H1 (cell line): ENCODE results near the gene KLF2. TPM values are rescaled to one million over a fixed set of nuclear protein-coding genes. Genes with fewer than 3 reads are reported as not detected.

ENCODE experiments used
- CTCF ChIA-PET: fragments of 300-600 bp; sonication (Branson Sonifier 250); formaldehyde crosslinking; loops from one replicate; lab custom pipeline; 2021; ENCODE audit not compliant: partially characterized antibody; lab: Charles Lee
- POLR2A ChIA-PET: fragments of 300-600 bp; sonication (Branson Sonifier 250); formaldehyde crosslinking; loops from one replicate; lab custom pipeline; 2021; ENCODE audit warnings: inconsistent platforms; ENCODE audit not compliant: partially characterized antibody; lab: Charles Lee
- DNase-seq, 2 experiments: peaks; one replicate each; pipeline versions ENCODE4 v3.0.0 to v3.0.0-alpha.2; 2010 to 2022; ENCODE audit warnings: low spot score in 2 of 2, low read depth in 1 of 2, mixed read lengths in 1 of 2
- FAIRE-seq: peaks from 2 replicates; lab custom pipeline; 2011; peaks lifted over from hg19 to GRCh38; lab: Jason Lieb, UNC
- H2AFZ ChIP-seq: 2 replicates; pipeline ENCODE4 v1.8.1; 2012; ENCODE audit warnings: low read length, inconsistent platforms
- H2AK5ac ChIP-seq: 2 replicates; pipeline ENCODE4 v1.6.1; 2013; ENCODE audit warnings: low read depth, low read length
- H2BK120ac ChIP-seq: replicated peaks from 2 replicates; pipeline ENCODE3; 2013; ENCODE audit warnings: low read depth, low read length, inconsistent platforms
- H2BK12ac ChIP-seq: 2 replicates; pipeline ENCODE4 v1.6.1; 2013; ENCODE audit warnings: low read depth, low read length
- H2BK15ac ChIP-seq: 2 replicates; pipeline ENCODE4 v1.6.1; 2013; ENCODE audit warnings: low read length
- H2BK20ac ChIP-seq: 2 replicates; pipeline ENCODE4 v1.6.1; 2013; ENCODE audit warnings: low read length
- H2BK5ac ChIP-seq: 2 replicates; pipeline ENCODE4 v1.6.1; 2013; ENCODE audit warnings: low read depth, low read length
- H3K14ac ChIP-seq: 2 replicates; pipeline ENCODE4 v1.6.1; 2013; ENCODE audit warnings: inconsistent platforms; ENCODE audit not compliant: insufficient read length
- H3K18ac ChIP-seq: 2 replicates; pipeline ENCODE4 v1.6.1; 2013; ENCODE audit warnings: low read length; ENCODE audit errors: extremely low read depth
- H3K23ac ChIP-seq: 2 replicates; pipeline ENCODE4 v1.6.1; 2013; ENCODE audit warnings: inconsistent platforms; ENCODE audit not compliant: insufficient read length
- H3K23me2 ChIP-seq: 2 replicates; pipeline ENCODE4 v1.6.1; 2013; ENCODE audit warnings: low read depth, low read length
- H3K27ac ChIP-seq: 2 replicates; pipeline ENCODE4 v1.6.1; 2011; ENCODE audit warnings: low read depth, low read length, inconsistent platforms
- H3K27me3 ChIP-seq, 4 experiments: replicated peaks in 1 of 4; 1 replicate in 1 of 4; 2 replicates in 3 of 4; pipeline versions ENCODE4 v1.6.1 to v1.8.1; 2011 to 2013; ENCODE audit warnings: low read length in 3 of 4, mild to moderate bottlenecking in 3 of 4, inconsistent platforms in 2 of 4, mixed read lengths in 2 of 4, moderate library complexity in 1 of 4; ENCODE audit not compliant: control insufficient read depth in 3 of 4, insufficient read depth in 3 of 4; ENCODE audit errors: extremely low read depth in 1 of 4
- H3K36me3 ChIP-seq, 4 experiments: 2 replicates each; pipeline versions ENCODE4 v1.6.1 to v1.8.1; 2011 to 2013; ENCODE audit warnings: mild to moderate bottlenecking in 4 of 4, low read length in 3 of 4, moderate library complexity in 2 of 4, control low read depth in 1 of 4, inconsistent platforms in 1 of 4; ENCODE audit not compliant: insufficient read depth in 4 of 4, control insufficient read depth in 2 of 4
- H3K4ac ChIP-seq: replicated peaks from 2 replicates; pipeline ENCODE3; 2013; ENCODE audit warnings: low read length, low read depth, mixed read lengths, inconsistent platforms; ENCODE audit not compliant: insufficient read length
- H3K4me1 ChIP-seq, 4 experiments: replicated peaks in 1 of 4; 1 replicate in 1 of 4; 2 replicates in 3 of 4; pipeline versions ENCODE4 v1.6.1 to v1.8.1; 2011 to 2013; ENCODE audit warnings: low read length in 3 of 4, inconsistent platforms in 2 of 4, mixed read lengths in 1 of 4; ENCODE audit not compliant: insufficient read depth in 4 of 4, control insufficient read depth in 3 of 4
- H3K4me2 ChIP-seq, 2 experiments: 2 replicates each; pipeline versions ENCODE4 v1.6.1 to v1.8.1; 2011 to 2013; ENCODE audit warnings: low read depth in 2 of 2, low read length in 2 of 2, control low read depth in 1 of 2, inconsistent platforms in 1 of 2, mild to moderate bottlenecking in 1 of 2; ENCODE audit not compliant: insufficient read depth in 1 of 2
- H3K4me3 ChIP-seq, 4 experiments: fragments of 200-600, 300-600 bp in 1 of 4; sonication (generic), shearing (Covaris generic), sonication (Bioruptor Twin) in 1 of 4; 2 replicates each; pipeline versions ENCODE4 v1.5.1 to v1.8.1; 2011 to 2016; ENCODE audit warnings: low read length in 4 of 4, low read depth in 3 of 4, control low read depth in 2 of 4, inconsistent platforms in 2 of 4, mild to moderate bottlenecking in 2 of 4, mixed read lengths in 1 of 4, moderate library complexity in 1 of 4; ENCODE audit not compliant: insufficient read depth in 2 of 4; ENCODE audit errors: extremely low read depth in 1 of 4
- H3K56ac ChIP-seq: replicated peaks from 2 replicates; pipeline ENCODE3; 2013; ENCODE audit warnings: low read depth, mild to moderate bottlenecking, mixed read lengths, low read length, inconsistent platforms; ENCODE audit not compliant: insufficient read length
- H3K79me1 ChIP-seq: 2 replicates; pipeline ENCODE4 v1.6.1; 2013; ENCODE audit warnings: low read depth, low read length, control low read depth
- H3K79me2 ChIP-seq, 2 experiments: 2 replicates each; pipeline versions ENCODE4 v1.6.1 to v1.8.1; 2012 to 2013; ENCODE audit warnings: low read length in 2 of 2, mild to moderate bottlenecking in 2 of 2, inconsistent platforms in 1 of 2; ENCODE audit not compliant: insufficient read depth in 2 of 2, control insufficient read depth in 1 of 2
- H3K9ac ChIP-seq, 4 experiments: replicated peaks in 1 of 4; 1 replicate in 1 of 4; 2 replicates in 3 of 4; pipeline versions ENCODE4 v1.6.1 to v1.8.1; 2011 to 2013; ENCODE audit warnings: low read depth in 3 of 4, low read length in 3 of 4, control low read depth in 2 of 4, mild to moderate bottlenecking in 2 of 4, moderate library complexity in 2 of 4, inconsistent platforms in 1 of 4; ENCODE audit errors: extremely low read depth in 1 of 4
- H3K9me3 ChIP-seq, 2 experiments: 2 replicates each; pipeline versions ENCODE4 v1.6.1 to v1.8.1; 2012 to 2013; ENCODE audit warnings: mild to moderate bottlenecking in 2 of 2, moderate library complexity in 2 of 2, control low read depth in 1 of 2, inconsistent platforms in 1 of 2, low read depth in 1 of 2, low read length in 1 of 2, mixed read lengths in 1 of 2; ENCODE audit not compliant: insufficient read depth in 2 of 2
- H4K20me1 ChIP-seq, 2 experiments: replicated peaks in 1 of 2; 2 replicates each; pipeline versions ENCODE3 to v1.8.1; 2011 to 2013; ENCODE audit warnings: inconsistent platforms in 2 of 2, low read length in 2 of 2, mild to moderate bottlenecking in 1 of 2; ENCODE audit not compliant: insufficient read depth in 2 of 2, control insufficient read depth in 1 of 2
- H4K5ac ChIP-seq: 2 replicates; pipeline ENCODE4 v1.6.1; 2013; ENCODE audit warnings: low read length, low read depth, mixed read lengths, inconsistent platforms; ENCODE audit not compliant: insufficient read length
- H4K8ac ChIP-seq: 2 replicates; pipeline ENCODE4 v1.8.0; 2013; ENCODE audit warnings: mild to moderate bottlenecking, moderate library complexity, low read length, inconsistent platforms; ENCODE audit not compliant: insufficient read depth; ENCODE audit errors: extremely low read depth
- H4K91ac ChIP-seq: replicated peaks from 2 replicates; pipeline ENCODE3; 2013; ENCODE audit warnings: low read length, mixed read lengths, inconsistent platforms; ENCODE audit not compliant: insufficient read length
- CTBP2 ChIP-seq: IDR thresholded peaks from 2 replicates; pipeline ENCODE4 v1.7.0; 2011; ENCODE audit warnings: borderline replicate concordance, mild to moderate bottlenecking, moderate library complexity, mixed read lengths, low read length; ENCODE audit not compliant: insufficient read depth, insufficient read length
- KDM1A ChIP-seq: fragments of 200-600, 300-600 bp; sonication (generic); IDR thresholded peaks from 2 replicates; pipeline ENCODE4 v1.7.1; 2016; ENCODE audit warnings: mild to moderate bottlenecking, low read length, borderline replicate concordance
- RXRA ChIP-seq: IDR thresholded peaks from 2 replicates; pipeline ENCODE4 v1.6.1; 2011; ENCODE audit warnings: low read depth, mild to moderate bottlenecking, low read length, moderate library complexity; ENCODE audit not compliant: insufficient read depth
- SRF ChIP-seq: IDR thresholded peaks from 2 replicates; pipeline ENCODE4 v1.6.1; 2011; ENCODE audit warnings: mild to moderate bottlenecking, low read depth, low read length, moderate library complexity
- WGBS, 2 experiments: shearing (Covaris generic) in 1 of 2; methylation state at CpG; one replicate each; pipeline versions ENCODE4 v1.1.6 to v1.1.7; 2013 to 2015; ENCODE audit warnings: low lambda C conversion rate in 2 of 2, mixed read lengths in 2 of 2, inconsistent platforms in 1 of 2, low coverage in 1 of 2, missing lambda C conversion rate in 1 of 2; ENCODE audit not compliant: insufficient replicate concordance in 2 of 2, insufficient coverage in 1 of 2, insufficient read length in 1 of 2; ENCODE audit errors: extremely low coverage in 1 of 2, missing lambda C conversion rate in 1 of 2; 5-methylcytosine and 5-hydroxymethylcytosine counted together
- polyA plus RNA-seq, 7 experiments: library from polyadenylated mRNA; depleted of rRNA in 3 of 7; stranded (reverse) in 5 of 7; unstranded in 2 of 7; fragments of >200 nt in 5 of 7; fragments of 200-250 nt in 2 of 7; gene quantifications; 1 replicate in 5 of 7; 2 replicates in 1 of 7; 4 replicates in 1 of 7; pipeline versions ENCODE4 v1.2.1 to v1.2.3, GENCODE V29; 2011 to 2013; ENCODE audit warnings: missing spikeins in 2 of 7, mixed read lengths in 2 of 7
- total RNA-seq: library from RNA; stranded (reverse); fragmentation: NEBNext Ultra II Directional; extraction: Animal tissue kit (Norgen Biotek cat#: 25700); gene quantifications from 2 replicates; pipeline ENCODE4 v1.2.1, GENCODE V29; 2021
- TF ChIP-seq, protein P1 (sequence below): IDR thresholded peaks from 2 replicates; pipeline ENCODE4 v1.6.1; 2012; ENCODE audit warnings: low read length, inconsistent platforms

KLF2 gene
- total and polyA plus RNA-seq, 2 of the 8 experiments (the other 6 are each of a cell fraction or from before 2014, with no cell fraction given) = 0.19 to 0.33 TPM

DNA sequence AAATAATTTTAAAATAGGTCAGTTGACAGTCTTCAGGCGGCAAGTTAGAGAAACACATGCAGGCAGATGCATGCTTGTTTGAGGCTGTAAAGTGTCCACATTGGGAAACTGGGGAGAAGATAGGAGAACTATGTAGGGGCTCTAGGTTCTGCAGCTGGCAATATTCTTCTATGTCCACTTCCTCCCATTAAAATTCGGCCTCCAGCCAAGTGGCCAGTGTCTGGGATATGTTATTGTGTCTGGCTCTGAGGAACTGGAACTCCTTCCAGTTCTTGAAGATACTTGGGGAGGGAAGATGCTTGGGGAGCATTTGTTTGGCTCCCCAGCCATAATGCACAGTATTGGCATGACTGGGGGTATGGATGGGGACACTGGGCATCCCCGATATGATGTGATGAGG lies 20.9 kb upstream of the KLF2 start:
- POLR2A ChIA-PET = no interaction called here
- Histone ChIP-seq H2BK20ac (no peak overlapping the region), H4K20me1 (no peaks in the 10 kb centered on the region), H3K23ac (no peak overlapping the region), H3K4me1 (peaks cover 0 to 6% (median 4%) of the 10 kb centered on the region in 4 experiments; a peak in 5 of 7 replicates), H3K56ac (no peak overlapping the region), H4K91ac (no peak overlapping the region), H4K8ac (no peak overlapping the region), H2AFZ (no peak overlapping the region), H3K9ac (no peak overlapping the region), H2BK12ac (no peak overlapping the region), H3K27ac (no peak overlapping the region), H3K9me3 (no peaks in the 10 kb centered on the region), H3K18ac (no peak overlapping the region), H3K79me2 (no peaks in the 10 kb centered on the region), H2AK5ac (no peak overlapping the region), H2BK15ac (no peak overlapping the region), H3K4me2 (no peak overlapping the region), H3K27me3 (no peaks in the 10 kb centered on the region), H4K5ac (no peak overlapping the region), H3K36me3 (no peaks in the 10 kb centered on the region), H3K4ac (no peak overlapping the region), H3K4me3 (no peak overlapping the region), H3K23me2 (0 out of 2 replicates have a peak, but pooled peaks cover 3% of the 10 kb centered on the region), H2BK5ac (no peak overlapping the region), H3K79me1 (no peaks in the 10 kb centered on the region), H3K14ac (no peak overlapping the region), H2BK120ac (no peak overlapping the region)
- no peak for DNase-seq
- WGBS, 2 experiments = 86% methylated on average over 3 of the region's 3 CpGs; no CpG with 5 or more reads in 1 of the 2 experiments
- FAIRE-seq = no peak
- TF ChIP-seq KDM1A = no peak
- no peak for TF ChIP-seq RXRA
- TF ChIP-seq CTBP2 = no peak
- TF ChIP-seq, protein P1, sequence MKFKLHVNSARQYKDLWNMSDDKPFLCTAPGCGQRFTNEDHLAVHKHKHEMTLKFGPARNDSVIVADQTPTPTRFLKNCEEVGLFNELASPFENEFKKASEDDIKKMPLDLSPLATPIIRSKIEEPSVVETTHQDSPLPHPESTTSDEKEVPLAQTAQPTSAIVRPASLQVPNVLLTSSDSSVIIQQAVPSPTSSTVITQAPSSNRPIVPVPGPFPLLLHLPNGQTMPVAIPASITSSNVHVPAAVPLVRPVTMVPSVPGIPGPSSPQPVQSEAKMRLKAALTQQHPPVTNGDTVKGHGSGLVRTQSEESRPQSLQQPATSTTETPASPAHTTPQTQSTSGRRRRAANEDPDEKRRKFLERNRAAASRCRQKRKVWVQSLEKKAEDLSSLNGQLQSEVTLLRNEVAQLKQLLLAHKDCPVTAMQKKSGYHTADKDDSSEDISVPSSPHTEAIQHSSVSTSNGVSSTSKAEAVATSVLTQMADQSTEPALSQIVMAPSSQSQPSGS = no peak
- no peak for TF ChIP-seq SRF
- CTCF ChIA-PET = no interaction called here
